ENCODE results near the gene DVL2. TPM values are rescaled to one million over a fixed set of nuclear protein-coding genes. Genes with fewer than 3 reads are reported as not detected.
A peak's percentile ranks its signal among the peaks of the same experiment; 100 is the strongest.

The DVL2 gene
- total RNA-seq, 1 donor from 2014 or later = 53.4 TPM

DNA sequence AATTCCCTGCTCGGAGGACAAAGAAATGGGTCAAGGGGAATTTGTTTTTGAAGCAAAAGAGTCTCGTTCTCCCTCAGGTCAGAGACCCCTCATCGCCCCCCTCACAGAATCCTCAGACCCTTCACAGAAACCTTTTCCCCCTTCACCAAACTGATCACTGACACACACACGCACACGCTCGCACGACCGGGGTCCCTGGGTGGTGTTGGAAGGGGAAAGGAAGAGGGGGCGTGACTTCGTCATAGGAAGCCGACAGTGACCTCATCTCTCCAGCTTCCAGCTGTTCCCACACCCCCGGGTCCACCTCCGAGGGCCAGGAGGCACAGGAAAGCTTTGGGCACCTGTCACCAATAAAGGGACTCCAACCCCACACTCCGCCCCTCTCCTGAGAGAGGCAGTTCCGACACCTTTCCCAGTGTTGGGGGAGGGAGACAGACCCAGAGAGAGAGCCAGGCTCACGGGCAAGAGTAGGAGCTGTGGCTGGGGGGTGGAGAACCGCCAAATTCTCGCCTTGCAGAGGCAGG lies 56.3 kb downstream of the DVL2 start:
- DNase-seq (ENCODE audit: low spot score in 2 of 2) (peak in 1 of 2 donors; percentile 44), FAIRE-seq (no peak)

DNA sequence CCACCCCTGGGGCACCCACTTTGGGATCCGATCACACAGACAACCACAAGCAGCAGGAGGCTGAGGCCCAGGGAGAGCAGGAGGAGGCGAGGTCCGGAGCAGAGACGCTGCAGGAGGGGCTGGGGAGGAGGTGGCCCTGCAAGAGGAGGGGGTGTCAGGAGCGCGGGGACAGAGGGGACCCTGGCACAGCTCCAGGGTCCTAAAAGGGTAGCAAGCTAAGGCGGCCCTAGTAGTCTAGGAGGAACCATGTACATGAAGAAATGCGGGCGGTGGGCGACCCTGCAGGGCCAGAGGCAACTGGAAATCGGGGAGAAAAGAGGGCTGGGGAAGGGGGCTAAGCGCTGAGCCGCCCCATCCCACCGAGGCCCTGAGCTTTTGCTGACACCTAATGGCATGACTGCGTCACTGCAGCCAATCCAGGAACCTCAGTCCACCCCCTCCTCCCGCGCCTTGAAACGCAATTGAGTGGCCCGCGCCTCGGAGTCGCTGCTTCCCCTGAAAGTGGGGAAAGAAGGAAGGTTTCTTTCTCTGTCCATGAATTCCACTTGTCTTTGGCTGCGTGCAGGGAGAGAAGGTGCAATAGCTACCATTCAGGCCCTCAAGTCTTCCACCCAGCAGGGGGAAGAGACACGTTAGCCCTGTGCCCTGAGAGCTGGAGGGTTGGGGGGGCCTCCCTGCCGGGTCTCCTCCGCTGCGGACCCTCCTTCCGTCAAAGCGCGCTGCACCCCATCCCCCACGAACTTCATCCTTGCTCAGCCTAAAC lies 56.9 kb downstream of the DVL2 start:
- DNase-seq (ENCODE audit: low spot score in 2 of 2) = peak; percentile 72 to 84
- FAIRE-seq = no peak

GRCh38 chr17:7176841-7177190 lies 57.5 kb downstream of the DVL2 start:
- FAIRE-seq (no peak), DNase-seq (ENCODE audit: low spot score in 2 of 2) (no peak)

GRCh38 chr17:7176107-7176840 lies 58.0 kb downstream of the DVL2 start:
- no peak for FAIRE-seq
- DNase-seq (ENCODE audit: low spot score in 2 of 2) = no peak

Small RNA genes within 50 kb of the gene (small RNA-seq; reads per million reads assigned to genes)
- not detected for gene AC120057.4
- gene MIR324 = 7.2 reads per million, percentile 94 among the genes with 10 or more reads in this experiment
- not detected for gene RF00019

Other genes with a start within 250 kb of the DVL2 start
- under 0.01 TPM for gene ALOX12, start 238.5 kb downstream of the DVL2 start, total RNA-seq
- gene RNASEK, start 221.9 kb downstream of the DVL2 start, total RNA-seq = 13.5 TPM
- 2.0 TPM for gene BCL6B, start 211.5 kb downstream of the DVL2 start, total RNA-seq
- gene SLC16A13, start 198.5 kb downstream of the DVL2 start, total RNA-seq = 0.82 TPM
- not detected for gene SLC16A11, start 190.4 kb downstream of the DVL2 start, total RNA-seq
- gene CLEC10A, start 154.3 kb downstream of the DVL2 start, total RNA-seq = not detected
- gene ASGR2, start 119.7 kb downstream of the DVL2 start, total RNA-seq = not detected
- 18.8 TPM for gene ASGR1, start 55.1 kb downstream of the DVL2 start, total RNA-seq
- 111 TPM for gene DLG4, start 14.7 kb downstream of the DVL2 start, total RNA-seq
- 65.6 TPM for gene ACADVL, start 14.6 kb downstream of the DVL2 start, total RNA-seq
- 34.6 TPM for gene PHF23, start 4.9 kb upstream of the DVL2 start, total RNA-seq
- gene GABARAP, start 7.9 kb upstream of the DVL2 start, total RNA-seq = 108 TPM
- 18.8 TPM for gene CTDNEP1, start 17.2 kb upstream of the DVL2 start, total RNA-seq
- gene ELP5, start 17.7 kb upstream of the DVL2 start, total RNA-seq = 26.9 TPM
- gene CLDN7, start 28.0 kb upstream of the DVL2 start, total RNA-seq = 0.82 TPM
- under 0.01 TPM for gene SLC2A4, start 47.2 kb upstream of the DVL2 start, total RNA-seq
- 1.2 TPM for gene YBX2, start 60.1 kb upstream of the DVL2 start, total RNA-seq
- 208 TPM for gene EIF5A, start 73.1 kb upstream of the DVL2 start, total RNA-seq
- 35.5 TPM for gene GPS2, start 80.8 kb upstream of the DVL2 start, total RNA-seq
- gene NEURL4, start 94.8 kb upstream of the DVL2 start, total RNA-seq = 44.8 TPM
- gene ACAP1, start 102.0 kb upstream of the DVL2 start, total RNA-seq = 0.41 TPM
- 3.3 TPM for gene KCTD11, start 117.6 kb upstream of the DVL2 start, total RNA-seq
- gene TMEM95, start 120.6 kb upstream of the DVL2 start, total RNA-seq = not detected
- gene TNK1, start 146.6 kb upstream of the DVL2 start, total RNA-seq = 0.82 TPM
- 10.6 TPM for gene PLSCR3, start 160.0 kb upstream of the DVL2 start, total RNA-seq
- gene TMEM256, start 169.6 kb upstream of the DVL2 start, total RNA-seq = 80.3 TPM
- 8.2 TPM for gene NLGN2, start 173.3 kb upstream of the DVL2 start, total RNA-seq
- not detected for gene SPEM1, start 185.8 kb upstream of the DVL2 start, total RNA-seq
- not detected for gene SPEM2, start 191.1 kb upstream of the DVL2 start, total RNA-seq
- gene SPEM3, start 194.3 kb upstream of the DVL2 start, total RNA-seq = not detected
- 2.0 TPM for gene TMEM102, start 200.9 kb upstream of the DVL2 start, total RNA-seq
- 5.3 TPM for gene FGF11, start 205.0 kb upstream of the DVL2 start, total RNA-seq
- gene CHRNB1, start 210.5 kb upstream of the DVL2 start, total RNA-seq = 16.7 TPM
- gene ZBTB4, start 245.1 kb upstream of the DVL2 start, total RNA-seq = 11.8 TPM
- not detected for gene SLC35G6, start 246.9 kb upstream of the DVL2 start, total RNA-seq
- gene POLR2A, start 249.8 kb upstream of the DVL2 start, total RNA-seq = 33.0 TPM

All from frontal cortex (tissue), 4 donors.